Measurements from ENCODE around the gene PPP1R12A.

- TF ChIP-seq CTCF (IDR thresholded peaks at IDR 0.05) (no peak), POLR2A (IDR thresholded peaks at IDR 0.05) (no peak)
Observed at GRCh38 chr12:79908366-79908765, 26.5 kb downstream of the PPP1R12A start.
